GM12878 (cell line): ENCODE results near the gene ATXN1. TPM values are rescaled to one million over a fixed set of nuclear protein-coding genes. Genes with fewer than 3 reads are reported as not detected.

Source experiments
- ATAC-seq: fragments of 200-7000 bp; cut with Tn5 transposase; 3 replicates; pipeline ENCODE4 v1.9.1; 2020; ENCODE audit warnings: mild to moderate bottlenecking, moderate library complexity
- BruUV-seq: library from RNA; stranded (reverse); fragments of 400-500 nt; replicated peaks from 2 replicates; lab custom pipeline; 2021; lab: Mats Ljungman, UMichigan
- CTCF ChIA-PET: fragments of 300-600 bp; sonication (Branson Sonifier 250); formaldehyde crosslinking; extraction: SDS; loops from one replicate; lab custom pipeline; 2021; ENCODE audit warnings: inconsistent platforms; lab: Yijun Ruan, JAX
- POLR2A ChIA-PET: fragments of 350-600 bp; formaldehyde crosslinking; extraction: SDS; loops from one replicate; lab custom pipeline; 2021; ENCODE audit warnings: inconsistent platforms; lab: Charles Lee
- RAD21 ChIA-PET: fragments of 300-600 bp; sonication (Branson Sonifier 250); formaldehyde crosslinking; loops from one replicate; lab custom pipeline; 2023; ENCODE audit warnings: antibody characterized with exemption; ENCODE audit not compliant: unreplicated experiment; lab: Charles Lee
- SMC1A ChIA-PET: fragments of 300-600 bp; sonication (Branson Sonifier 250); formaldehyde crosslinking; loops from one replicate; lab custom pipeline; 2023; ENCODE audit not compliant: unreplicated experiment, uncharacterized antibody; lab: Charles Lee
- DNase-seq: peaks from one replicate; pipeline ENCODE4 v3.0.0-alpha.2; 2011; ENCODE audit warnings: low read depth, low spot score
- FAIRE-seq: peaks from 3 replicates; lab custom pipeline; 2011; peaks lifted over from hg19 to GRCh38; lab: Jason Lieb, UNC
- H2AFZ ChIP-seq: 2 replicates; pipeline ENCODE4 v1.6.0; 2011; ENCODE audit warnings: low read depth, low read length, control low read depth; ENCODE audit not compliant: control insufficient read depth
- H3K27ac ChIP-seq: 2 replicates; pipeline ENCODE4 v1.5.1; 2011; ENCODE audit warnings: control low read depth; ENCODE audit not compliant: control insufficient read depth, insufficient read depth
- H3K27me3 ChIP-seq, 2 experiments: replicated peaks in 1 of 2; 2 replicates each; pipeline versions ENCODE4 v1.6.0 to v1.6.1; 2011; ENCODE audit warnings: low read length in 1 of 2; ENCODE audit not compliant: control insufficient read depth in 2 of 2, insufficient read depth in 2 of 2
- H3K36me3 ChIP-seq, 2 experiments: 2 replicates each; pipeline ENCODE4 v1.5.1; 2011; ENCODE audit warnings: low read length in 1 of 2; ENCODE audit not compliant: control insufficient read depth in 2 of 2, insufficient read depth in 2 of 2
- H3K4me1 ChIP-seq: 2 replicates; pipeline ENCODE4 v1.6.1; 2011; ENCODE audit warnings: mild to moderate bottlenecking, low read length, moderate library complexity, mixed read lengths; ENCODE audit not compliant: control insufficient read depth, insufficient read depth
- H3K4me2 ChIP-seq: 2 replicates; pipeline ENCODE4 v1.6.0; 2011; ENCODE audit warnings: control low read depth; ENCODE audit not compliant: control insufficient read depth, insufficient read depth
- H3K4me3 ChIP-seq: fragments of 200-600 bp; sonication (generic); 2 replicates; pipeline ENCODE4 v1.5.1; 2016
- H3K79me2 ChIP-seq: 2 replicates; pipeline ENCODE4 v1.6.0; 2011; ENCODE audit warnings: low read length; ENCODE audit not compliant: control insufficient read depth, insufficient read depth
- H3K9ac ChIP-seq: 2 replicates; pipeline ENCODE4 v1.8.0; 2011; ENCODE audit warnings: low read length, control low read depth, mixed read lengths; ENCODE audit not compliant: control insufficient read depth, insufficient read depth
- H3K9me3 ChIP-seq: replicated peaks from 3 replicates; pipeline ENCODE4 v1.5.1; 2011; ENCODE audit warnings: mild to moderate bottlenecking, low read length; ENCODE audit not compliant: control insufficient read depth, insufficient read depth
- H4K20me1 ChIP-seq: 2 replicates; pipeline ENCODE4 v1.6.0; 2011; ENCODE audit not compliant: control insufficient read depth, insufficient read depth
- ATF7 ChIP-seq: fragments of 450-650 bp; IDR thresholded peaks from 2 replicates; pipeline ENCODE4 v1.6.1; 2016; ENCODE audit warnings: low read depth, mild to moderate bottlenecking
- FOXK2 ChIP-seq: fragments of 450-650 bp; IDR thresholded peaks from 2 replicates; pipeline ENCODE4 v1.6.1; 2017; ENCODE audit warnings: mild to moderate bottlenecking, moderate library complexity
- HCFC1 ChIP-seq: fragments of 150-350 bp; IDR thresholded peaks from 2 replicates; pipeline ENCODE4 v1.6.1; 2014; ENCODE audit warnings: low read length
- IKZF1 ChIP-seq: fragments of 450-650 bp; conservative IDR thresholded peaks from 2 replicates; pipeline ENCODE4 v1.6.1; 2017; ENCODE audit warnings: antibody characterized with exemption, mild to moderate bottlenecking
- IKZF2 ChIP-seq, 2 experiments: fragments of 450-650 bp; IDR thresholded peaks; 2 replicates each; pipeline ENCODE4 v1.6.1; 2017; ENCODE audit warnings: mild to moderate bottlenecking in 2 of 2, moderate library complexity in 2 of 2
- MEF2B ChIP-seq: fragments of 450-650 bp; IDR thresholded peaks from 2 replicates; pipeline ENCODE4 v1.6.1; 2018; ENCODE audit warnings: mild to moderate bottlenecking, moderate library complexity; ENCODE audit not compliant: partially characterized antibody, poor library complexity, severe bottlenecking
- MYB ChIP-seq: fragments of 150-350 bp; IDR thresholded peaks from 2 replicates; pipeline ENCODE4 v1.6.1; 2014; ENCODE audit warnings: mild to moderate bottlenecking, low read depth, low read length, borderline replicate concordance
- NFXL1 ChIP-seq: fragments of 450-650 bp; IDR thresholded peaks from 2 replicates; pipeline ENCODE4 v1.6.1; 2017; ENCODE audit warnings: antibody characterized with exemption, mild to moderate bottlenecking, borderline replicate concordance
- PAX8 ChIP-seq: fragments of 450-650 bp; IDR thresholded peaks from 2 replicates; pipeline ENCODE4 v1.6.1; 2017; ENCODE audit warnings: mild to moderate bottlenecking, moderate library complexity
- ZSCAN29 ChIP-seq: fragments of 450-650 bp; IDR thresholded peaks from 2 replicates; pipeline ENCODE4 v1.6.1; 2017; ENCODE audit warnings: mild to moderate bottlenecking, moderate library complexity
- ZZZ3 ChIP-seq: IDR thresholded peaks from 2 replicates; pipeline ENCODE4 v1.6.1; 2011; ENCODE audit warnings: low read depth; ENCODE audit not compliant: control insufficient read depth, insufficient read length
- WGBS: methylation state at CpG from one replicate; pipeline ENCODE4 v1.1.6; 2016; ENCODE audit warnings: low lambda C conversion rate; ENCODE audit not compliant: insufficient replicate concordance, insufficient coverage; ENCODE audit errors: missing lambda C conversion rate; 5-methylcytosine and 5-hydroxymethylcytosine counted together
- in situ Hi-C: fragments of 300-500 bp; cut with MboI; formaldehyde crosslinking; loops from 9 replicates; pipeline ENCODE4 v1.14.3; 2018; ENCODE audit warnings: mixed read lengths
- intact Hi-C: fragments of 100-400 bp; cut with micrococcal nuclease; formaldehyde crosslinking; loops from one replicate; pipeline ENCODE4 v1.14.2; 2022; ENCODE audit not compliant: unreplicated experiment
- polyA plus RNA-seq, 11 experiments: library from polyadenylated mRNA; depleted of rRNA in 4 of 11; unstranded in 6 of 11; stranded (reverse) in 5 of 11; fragments of >200 nt; fragmentation: Nextera tagmentation in 4 of 11; fragmentation: Illumina TruSeq in 1 of 11; extraction: Ambion mirVana in 4 of 11; extraction: Trizol in 1 of 11; gene quantifications; 1 replicate in 1 of 11; 2 replicates in 10 of 11; pipeline versions ENCODE4 v1.2.1 to v1.2.3, GENCODE V29; 2011 to 2016; ENCODE audit warnings: inconsistent platforms in 2 of 11, missing spikeins in 2 of 11, low read depth in 1 of 11
- total RNA-seq, 4 experiments: library from RNA; depleted of rRNA in 3 of 4; stranded (reverse); fragments of >200 nt in 3 of 4; fragmentation: Illumina TruSeq in 1 of 4; extraction: Trizol in 1 of 4; gene quantifications; 2 replicates each; pipeline versions ENCODE4 v1.2.1 to v1.2.3, GENCODE V29; 2013 to 2021
- TF ChIP-seq, protein P1 (sequence below): fragments of 450-650 bp; IDR thresholded peaks from 2 replicates; pipeline ENCODE4 v1.6.1; 2016; ENCODE audit warnings: mild to moderate bottlenecking
- TF ChIP-seq, protein P2 (sequence below): fragments of 450-650 bp; formaldehyde crosslinking; IDR thresholded peaks from 2 replicates; pipeline ENCODE4 v1.5.0; 2022; ENCODE audit warnings: mild to moderate bottlenecking, missing genetic modification characterization

The ATXN1 gene
- total and polyA plus RNA-seq, 10 of the 15 experiments (the other 5 are each of a cell fraction or from before 2014, with no cell fraction given), result 12.2 to 51.2 (median 20.5) TPM

DNA sequence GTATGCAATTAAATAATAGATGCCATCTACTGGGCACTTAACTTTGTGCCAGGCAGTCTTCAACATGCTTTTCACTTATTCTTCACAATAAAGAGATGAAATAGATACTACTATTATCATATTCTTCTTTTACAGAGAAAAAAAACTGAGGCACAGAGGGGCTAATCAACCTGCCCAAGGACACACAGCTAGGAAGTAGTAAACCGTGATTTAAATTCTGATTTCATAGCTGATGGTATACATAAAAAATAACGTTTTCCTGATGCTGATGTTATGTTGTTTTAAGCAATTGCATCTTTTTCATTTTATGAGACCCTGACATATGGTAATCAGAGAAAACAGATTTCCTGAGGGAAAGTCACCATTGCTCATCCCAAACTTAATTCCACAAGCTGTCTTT lies 45.1 kb upstream of the ATXN1 start:
- RAD21 ChIA-PET, result no interaction called here
- POLR2A ChIA-PET, result no interaction called here
- in situ Hi-C loops, result no loop called here

DNA sequence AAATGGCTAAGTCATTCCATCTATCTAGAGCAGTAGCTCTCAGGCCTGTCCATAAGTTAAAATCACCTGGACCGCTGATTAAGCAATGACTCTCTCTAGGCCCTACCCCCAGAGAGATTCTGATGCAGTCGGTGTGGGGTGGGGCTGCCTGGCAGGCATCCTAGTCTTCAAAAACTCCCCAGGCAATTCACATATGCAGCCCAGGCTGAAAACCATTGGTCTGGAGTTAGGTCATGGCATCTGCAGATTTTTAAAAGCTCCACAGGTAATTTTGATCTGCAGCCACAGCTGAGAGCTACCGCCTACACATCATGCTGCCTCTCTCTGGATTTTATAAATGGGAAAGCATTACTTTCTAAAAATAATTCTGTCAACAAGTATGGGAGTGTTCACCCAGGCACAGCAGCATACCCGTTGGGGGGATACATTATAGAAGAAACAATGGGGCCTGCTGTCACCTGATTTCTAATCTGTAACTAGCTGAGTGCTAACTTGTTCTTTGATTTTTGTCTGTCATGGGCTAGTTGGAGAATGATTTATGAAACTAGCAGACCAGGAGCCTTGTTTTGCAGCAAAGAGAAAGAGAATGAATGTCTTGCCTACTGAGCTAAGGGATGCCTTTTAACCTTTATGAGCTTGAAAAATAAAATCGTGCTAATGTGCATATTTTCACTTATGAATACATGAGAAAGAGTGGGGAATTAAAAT lies 44.1 kb upstream of the ATXN1 start:
- 29% methylated on average over 5 of the region's 5 CpGs for WGBS
- intact Hi-C loops, result no loop called here
- TF ChIP-seq IKZF1, result no peak
- TF ChIP-seq ZZZ3, result no peak
- no peak for TF ChIP-seq NFXL1
- TF ChIP-seq MEF2B, result no peak
- no peak for TF ChIP-seq FOXK2
- TF ChIP-seq MYB, result no peak
- TF ChIP-seq, protein P1, sequence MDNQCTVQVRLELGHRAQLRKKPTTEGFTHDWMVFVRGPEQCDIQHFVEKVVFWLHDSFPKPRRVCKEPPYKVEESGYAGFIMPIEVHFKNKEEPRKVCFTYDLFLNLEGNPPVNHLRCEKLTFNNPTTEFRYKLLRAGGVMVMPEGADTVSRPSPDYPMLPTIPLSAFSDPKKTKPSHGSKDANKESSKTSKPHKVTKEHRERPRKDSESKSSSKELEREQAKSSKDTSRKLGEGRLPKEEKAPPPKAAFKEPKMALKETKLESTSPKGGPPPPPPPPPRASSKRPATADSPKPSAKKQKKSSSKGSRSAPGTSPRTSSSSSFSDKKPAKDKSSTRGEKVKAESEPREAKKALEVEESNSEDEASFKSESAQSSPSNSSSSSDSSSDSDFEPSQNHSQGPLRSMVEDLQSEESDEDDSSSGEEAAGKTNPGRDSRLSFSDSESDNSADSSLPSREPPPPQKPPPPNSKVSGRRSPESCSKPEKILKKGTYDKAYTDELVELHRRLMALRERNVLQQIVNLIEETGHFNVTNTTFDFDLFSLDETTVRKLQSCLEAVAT, result no peak
- no peak for TF ChIP-seq HCFC1
- TF ChIP-seq ZSCAN29, result no peak
- TF ChIP-seq, protein P2, sequence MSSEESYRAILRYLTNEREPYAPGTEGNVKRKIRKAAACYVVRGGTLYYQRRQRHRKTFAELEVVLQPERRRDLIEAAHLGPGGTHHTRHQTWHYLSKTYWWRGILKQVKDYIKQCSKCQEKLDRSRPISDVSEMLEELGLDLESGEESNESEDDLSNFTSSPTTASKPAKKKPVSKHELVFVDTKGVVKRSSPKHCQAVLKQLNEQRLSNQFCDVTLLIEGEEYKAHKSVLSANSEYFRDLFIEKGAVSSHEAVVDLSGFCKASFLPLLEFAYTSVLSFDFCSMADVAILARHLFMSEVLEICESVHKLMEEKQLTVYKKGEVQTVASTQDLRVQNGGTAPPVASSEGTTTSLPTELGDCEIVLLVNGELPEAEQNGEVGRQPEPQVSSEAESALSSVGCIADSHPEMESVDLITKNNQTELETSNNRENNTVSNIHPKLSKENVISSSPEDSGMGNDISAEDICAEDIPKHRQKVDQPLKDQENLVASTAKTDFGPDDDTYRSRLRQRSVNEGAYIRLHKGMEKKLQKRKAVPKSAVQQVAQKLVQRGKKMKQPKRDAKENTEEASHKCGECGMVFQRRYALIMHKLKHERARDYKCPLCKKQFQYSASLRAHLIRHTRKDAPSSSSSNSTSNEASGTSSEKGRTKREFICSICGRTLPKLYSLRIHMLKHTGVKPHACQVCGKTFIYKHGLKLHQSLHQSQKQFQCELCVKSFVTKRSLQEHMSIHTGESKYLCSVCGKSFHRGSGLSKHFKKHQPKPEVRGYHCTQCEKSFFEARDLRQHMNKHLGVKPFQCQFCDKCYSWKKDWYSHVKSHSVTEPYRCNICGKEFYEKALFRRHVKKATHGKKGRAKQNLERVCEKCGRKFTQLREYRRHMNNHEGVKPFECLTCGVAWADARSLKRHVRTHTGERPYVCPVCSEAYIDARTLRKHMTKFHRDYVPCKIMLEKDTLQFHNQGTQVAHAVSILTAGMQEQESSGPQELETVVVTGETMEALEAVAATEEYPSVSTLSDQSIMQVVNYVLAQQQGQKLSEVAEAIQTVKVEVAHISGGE (CRISPR knock-in tag), result no peak

More for the DNA sequence above, 45.1 kb upstream of the ATXN1 start:
- CTCF ChIA-PET, result interaction anchor here (0.8 kb wide), 1 partner anchor 138 kb away, joined by 3 read pairs; no protein-coding TSS in a partner anchor
- H3K79me2 ChIP-seq, result no peaks in the 10 kb centered on the region
- WGBS, result 48% methylated on average over 2 of the region's 2 CpGs
- TF ChIP-seq ATF7, result no peak
- no peak for TF ChIP-seq PAX8
- no peak for TF ChIP-seq IKZF2 (IDR thresholded peaks at IDR 0.05)
- intact Hi-C loops, result no loop called here
- no peak overlapping the region for H2AFZ ChIP-seq
- H3K9ac ChIP-seq, result no peak overlapping the region
- SMC1A ChIA-PET, result no interaction called here
- no peaks in the 10 kb centered on the region; a peak in 1 of 4 replicates for H3K27me3 ChIP-seq
- H3K4me2 ChIP-seq, result no peak overlapping the region
- H3K27ac ChIP-seq, result no peak overlapping the region
- ATAC-seq (no peak), FAIRE-seq (no peak), DNase-seq (no peak)
- peaks cover 2% of the 10 kb centered on the region; the same call in 1 of the 3 replicates for H3K9me3 ChIP-seq
- H4K20me1 ChIP-seq, result no peaks in the 10 kb centered on the region
- H3K36me3 ChIP-seq, result no peaks in the 10 kb centered on the region
- H3K4me1 ChIP-seq, result no peaks in the 10 kb centered on the region
- no peak overlapping the region for H3K4me3 ChIP-seq
- BruUV-seq, result no TSS peak

More for the DNA sequence above, 44.1 kb upstream of the ATXN1 start:
- Histone ChIP-seq H3K4me3 (no peak overlapping the region), H4K20me1 (no peaks in the 10 kb centered on the region), H3K27me3 (no peaks in the 10 kb centered on the region; a peak in 1 of 4 replicates), H3K4me2 (no peak overlapping the region), H2AFZ (0 out of 2 replicates have a peak overlapping the region, but pooled peaks have one; percentile 16), H3K27ac (no peak overlapping the region), H3K36me3 (no peaks in the 10 kb centered on the region), H3K9ac (no peak overlapping the region), H3K79me2 (no peaks in the 10 kb centered on the region), H3K4me1 (no peaks in the 10 kb centered on the region), H3K9me3 (peaks cover 2% of the 10 kb centered on the region; the same call in 1 of the 3 replicates)
- ChIA-PET CTCF (interaction anchor here (0.9 kb wide), 1 partner anchor 9 kb away, joined by 3 read pairs; no protein-coding TSS in a partner anchor), RAD21 (interaction anchor here (1.2 kb wide), 1 partner anchor 31 kb away, joined by 3 read pairs; no protein-coding TSS in a partner anchor), SMC1A (interaction anchor here (0.8 to 1.0 kb wide), 2 partner anchors 9 to 35 kb away, joined by 3 read pairs; no protein-coding TSS in a partner anchor), POLR2A (interaction anchor here (1.3 kb wide), 1 partner anchor 22 kb away, joined by 3 read pairs; no protein-coding TSS in a partner anchor)
- FAIRE-seq (no peak), ATAC-seq (no peak), DNase-seq (no peak)
- in situ Hi-C loops, result no loop called here
- BruUV-seq, result no TSS peak
